ENCODE measurements around the gene OR2L13. TPM values are rescaled to one million over a fixed set of nuclear protein-coding genes. Genes with fewer than 3 reads are reported as not detected.

The OR2L13 gene
- total RNA-seq, 2 experiments from 2014 or later, result not detected

DNA sequence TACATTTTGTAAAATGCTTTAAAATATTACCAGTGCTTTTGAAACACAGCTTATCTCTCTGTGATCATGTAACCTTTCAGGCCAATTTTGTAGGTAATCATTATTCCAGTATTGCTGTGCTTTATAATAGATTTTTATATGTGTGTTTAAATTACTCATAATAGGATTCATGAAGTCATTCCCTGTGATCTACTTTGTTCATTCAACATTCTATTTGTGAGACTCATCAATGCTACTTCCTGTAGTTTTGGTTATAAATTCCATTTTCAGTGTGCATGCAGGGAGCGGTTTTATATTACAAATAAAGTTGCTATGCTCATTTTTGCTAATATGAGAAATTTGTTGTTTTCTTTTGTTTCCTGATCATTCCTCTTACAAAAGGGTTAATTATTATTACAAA lies 45.9 kb downstream of the OR2L13 start:
- BruUV-seq (replicated peaks), result no TSS peak
- CTCF ChIA-PET (ENCODE audit: unreplicated experiment), result no interaction called here

DNA sequence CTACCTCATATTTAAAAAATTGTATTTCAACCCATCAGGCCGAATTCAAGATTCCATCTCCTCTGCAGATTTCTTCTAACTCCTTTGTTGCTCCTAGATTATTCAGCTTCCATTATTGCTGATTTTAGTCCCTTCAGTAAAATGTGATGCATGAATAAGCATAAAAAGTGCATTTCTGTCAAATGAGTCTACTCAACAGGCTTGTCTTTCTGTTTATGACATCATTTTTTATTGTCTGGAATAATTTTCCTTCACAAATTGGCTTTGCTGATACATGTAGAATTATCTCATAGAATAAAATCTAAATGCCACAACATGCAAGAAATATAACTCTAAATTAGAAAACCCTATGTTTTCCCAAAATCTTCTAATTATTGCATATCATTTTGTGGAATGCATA lies 48.3 kb downstream of the OR2L13 start:
- no peak for DNase-seq (ENCODE audit: low spot score)
- Histone ChIP-seq H3K9me3 (ENCODE audit: low read length) (no peaks in the 10 kb centered on the region), H3K4me2 (ENCODE audit: low read length) (no peak overlapping the region), H3K27ac (ENCODE audit: low read depth, low read length, poor library complexity, severe bottlenecking) (no peak overlapping the region), H3K36me3 (ENCODE audit: insufficient read depth, low read length) (no peaks in the 10 kb centered on the region), H3K4me3 (ENCODE audit: low read depth, low read length, poor library complexity, severe bottlenecking) (no peak overlapping the region), H4K20me1 (ENCODE audit: insufficient read depth, low read length) (no peaks in the 10 kb centered on the region), H2AFZ (ENCODE audit: low read length) (no peak overlapping the region), H3K79me2 (ENCODE audit: insufficient read depth, low read depth, low read length) (no peaks in the 10 kb centered on the region), H3K9me2 (ENCODE audit: insufficient read depth, low read length) (no peaks in the 10 kb centered on the region), H3K4me1 (ENCODE audit: insufficient read depth, low read length, poor library complexity, severe bottlenecking) (no peaks in the 10 kb centered on the region)
- ChIA-PET CTCF (ENCODE audit: unreplicated experiment) (no interaction called here), POLR2A (no interaction called here)
- BruUV-seq (replicated peaks), result no TSS peak
- no peak for TF ChIP-seq EZH2phosphoT487 (IDR thresholded peaks at IDR 0.05; ENCODE audit: borderline replicate concordance, low read depth, low read length)
- TF ChIP-seq, protein P1, sequence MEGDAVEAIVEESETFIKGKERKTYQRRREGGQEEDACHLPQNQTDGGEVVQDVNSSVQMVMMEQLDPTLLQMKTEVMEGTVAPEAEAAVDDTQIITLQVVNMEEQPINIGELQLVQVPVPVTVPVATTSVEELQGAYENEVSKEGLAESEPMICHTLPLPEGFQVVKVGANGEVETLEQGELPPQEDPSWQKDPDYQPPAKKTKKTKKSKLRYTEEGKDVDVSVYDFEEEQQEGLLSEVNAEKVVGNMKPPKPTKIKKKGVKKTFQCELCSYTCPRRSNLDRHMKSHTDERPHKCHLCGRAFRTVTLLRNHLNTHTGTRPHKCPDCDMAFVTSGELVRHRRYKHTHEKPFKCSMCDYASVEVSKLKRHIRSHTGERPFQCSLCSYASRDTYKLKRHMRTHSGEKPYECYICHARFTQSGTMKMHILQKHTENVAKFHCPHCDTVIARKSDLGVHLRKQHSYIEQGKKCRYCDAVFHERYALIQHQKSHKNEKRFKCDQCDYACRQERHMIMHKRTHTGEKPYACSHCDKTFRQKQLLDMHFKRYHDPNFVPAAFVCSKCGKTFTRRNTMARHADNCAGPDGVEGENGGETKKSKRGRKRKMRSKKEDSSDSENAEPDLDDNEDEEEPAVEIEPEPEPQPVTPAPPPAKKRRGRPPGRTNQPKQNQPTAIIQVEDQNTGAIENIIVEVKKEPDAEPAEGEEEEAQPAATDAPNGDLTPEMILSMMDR (conservative IDR thresholded peaks at IDR 0.05; ENCODE audit: low read length), result no peak
- intact Hi-C loops (cut with micrococcal nuclease; ENCODE audit: unreplicated experiment), result loop anchor here (10.0 kb wide), 1 partner anchor 209 kb away; no protein-coding TSS in a partner anchor

More for the DNA sequence above, 45.9 kb downstream of the OR2L13 start:
- intact Hi-C loops (cut with micrococcal nuclease; ENCODE audit: unreplicated experiment), result loop anchor here (10.0 kb wide), 1 partner anchor 206 kb away; no protein-coding TSS in a partner anchor
- Histone ChIP-seq H3K79me2 (ENCODE audit: insufficient read depth, low read depth, low read length) (no peaks in the 10 kb centered on the region), H4K20me1 (ENCODE audit: insufficient read depth, low read length) (no peaks in the 10 kb centered on the region), H3K9me3 (ENCODE audit: low read length) (no peaks in the 10 kb centered on the region), H3K9me2 (ENCODE audit: insufficient read depth, low read length) (no peaks in the 10 kb centered on the region), H2AFZ (ENCODE audit: low read length) (no peak overlapping the region), H3K4me1 (ENCODE audit: insufficient read depth, low read length, poor library complexity, severe bottlenecking) (no peaks in the 10 kb centered on the region), H3K27ac (ENCODE audit: low read depth, low read length, poor library complexity, severe bottlenecking) (no peak overlapping the region), H3K4me3 (ENCODE audit: low read depth, low read length, poor library complexity, severe bottlenecking) (no peak overlapping the region), H3K4me2 (ENCODE audit: low read length) (no peak overlapping the region), H3K36me3 (ENCODE audit: insufficient read depth, low read length) (no peaks in the 10 kb centered on the region)
- TF ChIP-seq EZH2phosphoT487 (IDR thresholded peaks at IDR 0.05; ENCODE audit: borderline replicate concordance, low read depth, low read length), result no peak
- TF ChIP-seq, protein P1 (conservative IDR thresholded peaks at IDR 0.05; ENCODE audit: low read length), result no peak
- POLR2A ChIA-PET, result no interaction called here
- DNase-seq (ENCODE audit: low spot score), result no peak

- BruUV-seq (replicated peaks), result no TSS peak
- CTCF ChIA-PET (ENCODE audit: unreplicated experiment), result no interaction called here
Measured at GRCh38 chr1:248144513-248145198, 49.7 kb downstream of the OR2L13 start, which contains the start of gene OR2M5. Gene OR2M5, plus strand, starts transcription at chr1:248145148. Its CDS starts 0 bp downstream, at chr1:248145148.

More at GRCh38 chr1:248144513-248145198, 49.7 kb downstream of the OR2L13 start, which contains the start of gene OR2M5:
- H3K4me3 ChIP-seq (ENCODE audit: low read depth, low read length, poor library complexity, severe bottlenecking), result no peak within 1 kb of the TSS
- H2AFZ ChIP-seq (ENCODE audit: low read length), result no peak within 1 kb of the TSS
- H3K9me2 ChIP-seq (ENCODE audit: insufficient read depth, low read length), result no peaks in the 10 kb centered on the region
- H4K20me1 ChIP-seq (ENCODE audit: insufficient read depth, low read length), result no peaks in the 10 kb centered on the region
- H3K79me2 ChIP-seq (ENCODE audit: insufficient read depth, low read depth, low read length), result no peaks in the 10 kb centered on the region
- TF ChIP-seq EZH2phosphoT487 (IDR thresholded peaks at IDR 0.05; ENCODE audit: borderline replicate concordance, low read depth, low read length), result no peak
- TF ChIP-seq, protein P1 (conservative IDR thresholded peaks at IDR 0.05; ENCODE audit: low read length), result no peak
- POLR2A ChIA-PET, result no interaction called here
- H3K4me2 ChIP-seq (ENCODE audit: low read length), result no peak within 1 kb of the TSS
- intact Hi-C loops (cut with micrococcal nuclease; ENCODE audit: unreplicated experiment), result loop anchor here (10.0 kb wide), 1 partner anchor 210 kb away; no protein-coding TSS in a partner anchor
- H3K4me1 ChIP-seq (ENCODE audit: insufficient read depth, low read length, poor library complexity, severe bottlenecking), result no peaks in the 10 kb centered on the region
- H3K36me3 ChIP-seq (ENCODE audit: insufficient read depth, low read length), result no peaks in the 10 kb centered on the region
- H3K9me3 ChIP-seq (ENCODE audit: low read length), result no peaks in the 10 kb centered on the region
- no peak for DNase-seq (ENCODE audit: low spot score)
- no peak within 1 kb of the TSS for H3K27ac ChIP-seq (ENCODE audit: low read depth, low read length, poor library complexity, severe bottlenecking)

Measured in OCI-LY7 (cell line).